C4-2B (cell line): ENCODE results near the gene LIG1.

Source experiments
- ZFX ChIP-seq: fragments of 450-650 bp; IDR thresholded peaks from 2 replicates; pipeline ENCODE4 v1.6.1; 2017
- TF ChIP-seq, protein P1 (sequence below): fragments of 450-650 bp; conservative IDR thresholded peaks from 2 replicates; pipeline ENCODE4 v1.5.1; 2017; ENCODE audit warnings: mild to moderate bottlenecking

DNA sequence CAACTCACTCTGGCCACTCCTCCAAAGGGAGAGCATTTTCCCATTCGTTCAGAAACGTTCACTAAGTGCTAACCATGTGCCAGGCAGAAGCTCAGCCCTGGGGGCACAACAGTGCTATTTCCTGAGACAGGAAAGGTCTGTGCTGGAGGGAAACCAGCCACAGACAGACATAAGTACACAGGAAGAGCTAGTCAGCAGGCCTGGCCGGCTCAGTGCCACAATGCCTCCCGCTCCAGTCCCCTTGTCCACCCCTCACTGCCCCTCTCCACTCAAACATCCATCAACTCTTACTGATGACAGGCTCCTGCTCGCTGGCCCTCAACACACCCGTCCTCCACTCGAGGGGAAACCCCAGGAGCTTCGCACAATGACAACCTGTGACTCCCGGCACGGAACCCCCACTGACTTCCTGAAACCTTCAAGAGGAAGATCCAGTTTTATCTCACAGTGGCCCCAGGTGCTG, 48.2 kb downstream of the LIG1 start:
- TF ChIP-seq, protein P1, sequence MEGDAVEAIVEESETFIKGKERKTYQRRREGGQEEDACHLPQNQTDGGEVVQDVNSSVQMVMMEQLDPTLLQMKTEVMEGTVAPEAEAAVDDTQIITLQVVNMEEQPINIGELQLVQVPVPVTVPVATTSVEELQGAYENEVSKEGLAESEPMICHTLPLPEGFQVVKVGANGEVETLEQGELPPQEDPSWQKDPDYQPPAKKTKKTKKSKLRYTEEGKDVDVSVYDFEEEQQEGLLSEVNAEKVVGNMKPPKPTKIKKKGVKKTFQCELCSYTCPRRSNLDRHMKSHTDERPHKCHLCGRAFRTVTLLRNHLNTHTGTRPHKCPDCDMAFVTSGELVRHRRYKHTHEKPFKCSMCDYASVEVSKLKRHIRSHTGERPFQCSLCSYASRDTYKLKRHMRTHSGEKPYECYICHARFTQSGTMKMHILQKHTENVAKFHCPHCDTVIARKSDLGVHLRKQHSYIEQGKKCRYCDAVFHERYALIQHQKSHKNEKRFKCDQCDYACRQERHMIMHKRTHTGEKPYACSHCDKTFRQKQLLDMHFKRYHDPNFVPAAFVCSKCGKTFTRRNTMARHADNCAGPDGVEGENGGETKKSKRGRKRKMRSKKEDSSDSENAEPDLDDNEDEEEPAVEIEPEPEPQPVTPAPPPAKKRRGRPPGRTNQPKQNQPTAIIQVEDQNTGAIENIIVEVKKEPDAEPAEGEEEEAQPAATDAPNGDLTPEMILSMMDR: no peak
- no peak for TF ChIP-seq ZFX
